A673 (cell line): ENCODE data around the gene ADNP.

Experiments
- EZH2 ChIP-seq: fragments of 200-600 bp; sonication (generic); IDR thresholded peaks from 2 replicates; pipeline ENCODE4 v1.6.1; 2017; ENCODE audit warnings: borderline replicate concordance, low read depth, mild to moderate bottlenecking, mixed read lengths, antibody characterized with exemption, low read length; ENCODE audit not compliant: poor library complexity, severe bottlenecking
- TF ChIP-seq, protein P1 (sequence below): fragments of 300-800, 200-600 bp; sonication (generic); conservative IDR thresholded peaks from 2 replicates; pipeline ENCODE4 v1.5.1; 2017; ENCODE audit warnings: low read depth, mild to moderate bottlenecking, antibody characterized with exemption, low read length, moderate library complexity, mixed read lengths

GRCh38 chr20:50868509-50869495, 62.4 kb downstream of the ADNP start:
- TF ChIP-seq, protein P1, sequence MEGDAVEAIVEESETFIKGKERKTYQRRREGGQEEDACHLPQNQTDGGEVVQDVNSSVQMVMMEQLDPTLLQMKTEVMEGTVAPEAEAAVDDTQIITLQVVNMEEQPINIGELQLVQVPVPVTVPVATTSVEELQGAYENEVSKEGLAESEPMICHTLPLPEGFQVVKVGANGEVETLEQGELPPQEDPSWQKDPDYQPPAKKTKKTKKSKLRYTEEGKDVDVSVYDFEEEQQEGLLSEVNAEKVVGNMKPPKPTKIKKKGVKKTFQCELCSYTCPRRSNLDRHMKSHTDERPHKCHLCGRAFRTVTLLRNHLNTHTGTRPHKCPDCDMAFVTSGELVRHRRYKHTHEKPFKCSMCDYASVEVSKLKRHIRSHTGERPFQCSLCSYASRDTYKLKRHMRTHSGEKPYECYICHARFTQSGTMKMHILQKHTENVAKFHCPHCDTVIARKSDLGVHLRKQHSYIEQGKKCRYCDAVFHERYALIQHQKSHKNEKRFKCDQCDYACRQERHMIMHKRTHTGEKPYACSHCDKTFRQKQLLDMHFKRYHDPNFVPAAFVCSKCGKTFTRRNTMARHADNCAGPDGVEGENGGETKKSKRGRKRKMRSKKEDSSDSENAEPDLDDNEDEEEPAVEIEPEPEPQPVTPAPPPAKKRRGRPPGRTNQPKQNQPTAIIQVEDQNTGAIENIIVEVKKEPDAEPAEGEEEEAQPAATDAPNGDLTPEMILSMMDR, result no peak
- TF ChIP-seq EZH2, result no peak
